Measurements from ENCODE around the gene C5orf15.

The C5orf15 gene

GRCh38 chr5:133934311-133934710, 34.1 kb downstream of the C5orf15 start:
- DNase-seq (ENCODE audit: low read depth) = no peak
- Histone ChIP-seq H3K9me3 (ENCODE audit: control insufficient read depth, low read length) (no peaks in the 10 kb centered on the region), H3K4me3 (ENCODE audit: low read length) (no peak overlapping the region), H3K27me3 (replicated peaks; ENCODE audit: control insufficient read depth, insufficient read depth, low read length) (peaks cover 22% of the 10 kb centered on the region), H3K9ac (ENCODE audit: low read length) (no peak overlapping the region), H3K4me1 (ENCODE audit: control insufficient read depth, insufficient read depth, low read length) (peaks cover 7% of the 10 kb centered on the region), H3K36me3 (ENCODE audit: control insufficient read depth, insufficient read depth, low read length, severe bottlenecking) (no peaks in the 10 kb centered on the region)

GRCh38 chr5:133933670-133934295, 34.6 kb downstream of the C5orf15 start:
- Histone ChIP-seq H3K9me3 (ENCODE audit: control insufficient read depth, low read length) (no peaks in the 10 kb centered on the region), H3K4me3 (ENCODE audit: low read length) (no peak overlapping the region), H3K36me3 (ENCODE audit: control insufficient read depth, insufficient read depth, low read length, severe bottlenecking) (no peaks in the 10 kb centered on the region), H3K9ac (ENCODE audit: low read length) (no peak overlapping the region), H3K4me1 (ENCODE audit: control insufficient read depth, insufficient read depth, low read length) (peaks cover 7% of the 10 kb centered on the region), H3K27me3 (replicated peaks; ENCODE audit: control insufficient read depth, insufficient read depth, low read length) (peaks cover 22% of the 10 kb centered on the region)
- DNase-seq (ENCODE audit: low read depth) = no peak

- no peak for DNase-seq (ENCODE audit: low read depth)
- Histone ChIP-seq H3K27me3 (replicated peaks; ENCODE audit: control insufficient read depth, insufficient read depth, low read length) (peaks cover 22% of the 10 kb centered on the region), H3K9me3 (ENCODE audit: control insufficient read depth, low read length) (no peaks in the 10 kb centered on the region), H3K4me3 (ENCODE audit: low read length) (no peak overlapping the region), H3K36me3 (ENCODE audit: control insufficient read depth, insufficient read depth, low read length, severe bottlenecking) (no peaks in the 10 kb centered on the region), H3K4me1 (ENCODE audit: control insufficient read depth, insufficient read depth, low read length) (peaks cover 7% of the 10 kb centered on the region), H3K9ac (ENCODE audit: low read length) (no peak overlapping the region)
Observed at GRCh38 chr5:133933169-133933509, 35.3 kb downstream of the C5orf15 start.

- H3K4me3 ChIP-seq (ENCODE audit: low read length) = no peak overlapping the region
- peaks cover 22% of the 10 kb centered on the region for H3K27me3 ChIP-seq (replicated peaks; ENCODE audit: control insufficient read depth, insufficient read depth, low read length)
- no peak for DNase-seq (ENCODE audit: low read depth)
- H3K9me3 ChIP-seq (ENCODE audit: control insufficient read depth, low read length) = no peaks in the 10 kb centered on the region
- no peak overlapping the region for H3K9ac ChIP-seq (ENCODE audit: low read length)
- H3K36me3 ChIP-seq (ENCODE audit: control insufficient read depth, insufficient read depth, low read length, severe bottlenecking) = no peaks in the 10 kb centered on the region
- H3K4me1 ChIP-seq (ENCODE audit: control insufficient read depth, insufficient read depth, low read length) = peaks cover 7% of the 10 kb centered on the region
Observed at GRCh38 chr5:133932441-133933168, 35.8 kb downstream of the C5orf15 start.

- no peak overlapping the region for H3K9ac ChIP-seq (ENCODE audit: low read length)
- peaks cover 29% of the 10 kb centered on the region for H3K27me3 ChIP-seq (replicated peaks; ENCODE audit: control insufficient read depth, insufficient read depth, low read length)
- H3K9me3 ChIP-seq (ENCODE audit: control insufficient read depth, low read length) = no peaks in the 10 kb centered on the region
- no peak for DNase-seq (ENCODE audit: low read depth)
- peaks cover 7% of the 10 kb centered on the region for H3K4me1 ChIP-seq (ENCODE audit: control insufficient read depth, insufficient read depth, low read length)
- H3K36me3 ChIP-seq (ENCODE audit: control insufficient read depth, insufficient read depth, low read length, severe bottlenecking) = no peaks in the 10 kb centered on the region
- H3K4me3 ChIP-seq (ENCODE audit: low read length) = no peak overlapping the region
Observed at GRCh38 chr5:133931546-133931945, 36.9 kb downstream of the C5orf15 start.

- Histone ChIP-seq H3K4me1 (ENCODE audit: control insufficient read depth, insufficient read depth, low read length) (peaks cover 7% of the 10 kb centered on the region), H3K27me3 (replicated peaks; ENCODE audit: control insufficient read depth, insufficient read depth, low read length) (peaks cover 34% of the 10 kb centered on the region), H3K9me3 (ENCODE audit: control insufficient read depth, low read length) (no peaks in the 10 kb centered on the region), H3K9ac (ENCODE audit: low read length) (no peak overlapping the region), H3K36me3 (ENCODE audit: control insufficient read depth, insufficient read depth, low read length, severe bottlenecking) (no peaks in the 10 kb centered on the region), H3K4me3 (ENCODE audit: low read length) (no peak overlapping the region)
- no peak for DNase-seq (ENCODE audit: low read depth)
Observed at GRCh38 chr5:133930813-133931090, 37.7 kb downstream of the C5orf15 start.

- Histone ChIP-seq H3K4me3 (ENCODE audit: low read length) (no peak overlapping the region), H3K27me3 (replicated peaks; ENCODE audit: control insufficient read depth, insufficient read depth, low read length) (peaks cover 33% of the 10 kb centered on the region), H3K4me1 (ENCODE audit: control insufficient read depth, insufficient read depth, low read length) (peaks cover 7% of the 10 kb centered on the region), H3K36me3 (ENCODE audit: control insufficient read depth, insufficient read depth, low read length, severe bottlenecking) (no peaks in the 10 kb centered on the region), H3K9ac (ENCODE audit: low read length) (no peak overlapping the region), H3K9me3 (ENCODE audit: control insufficient read depth, low read length) (no peaks in the 10 kb centered on the region)
- peak; percentile 11 for DNase-seq (ENCODE audit: low read depth)
Observed at GRCh38 chr5:133930061-133930812, 38.2 kb downstream of the C5orf15 start.

GRCh38 chr5:133928587-133929393, 39.6 kb downstream of the C5orf15 start:
- Histone ChIP-seq H3K9me3 (ENCODE audit: control insufficient read depth, low read length) (no peaks in the 10 kb centered on the region), H3K4me3 (ENCODE audit: low read length) (no peak overlapping the region), H3K27me3 (replicated peaks; ENCODE audit: control insufficient read depth, insufficient read depth, low read length) (peaks cover 38% of the 10 kb centered on the region), H3K9ac (ENCODE audit: low read length) (no peak overlapping the region), H3K36me3 (ENCODE audit: control insufficient read depth, insufficient read depth, low read length, severe bottlenecking) (no peaks in the 10 kb centered on the region), H3K4me1 (ENCODE audit: control insufficient read depth, insufficient read depth, low read length) (peaks cover 7% of the 10 kb centered on the region)
- DNase-seq (ENCODE audit: low read depth) = no peak

GRCh38 chr5:133927300-133928180, 40.9 kb downstream of the C5orf15 start:
- H3K36me3 ChIP-seq (ENCODE audit: control insufficient read depth, insufficient read depth, low read length, severe bottlenecking) = no peaks in the 10 kb centered on the region
- H3K27me3 ChIP-seq (replicated peaks; ENCODE audit: control insufficient read depth, insufficient read depth, low read length) = peaks cover 39% of the 10 kb centered on the region
- H3K4me3 ChIP-seq (ENCODE audit: low read length) = no peak overlapping the region
- DNase-seq (ENCODE audit: low read depth) = no peak
- H3K9me3 ChIP-seq (ENCODE audit: control insufficient read depth, low read length) = no peaks in the 10 kb centered on the region
- H3K4me1 ChIP-seq (ENCODE audit: control insufficient read depth, insufficient read depth, low read length) = peaks cover 7% of the 10 kb centered on the region
- H3K9ac ChIP-seq (ENCODE audit: low read length) = no peak overlapping the region

- Histone ChIP-seq H3K36me3 (ENCODE audit: control insufficient read depth, insufficient read depth, low read length, severe bottlenecking) (no peaks in the 10 kb centered on the region), H3K9me3 (ENCODE audit: control insufficient read depth, low read length) (no peaks in the 10 kb centered on the region), H3K27me3 (replicated peaks; ENCODE audit: control insufficient read depth, insufficient read depth, low read length) (peaks cover 41% of the 10 kb centered on the region), H3K4me3 (ENCODE audit: low read length) (no peak overlapping the region), H3K9ac (ENCODE audit: low read length) (no peak overlapping the region), H3K4me1 (ENCODE audit: control insufficient read depth, insufficient read depth, low read length) (peaks cover 7% of the 10 kb centered on the region)
- DNase-seq (ENCODE audit: low read depth) = no peak
Observed at GRCh38 chr5:133926489-133927299, 41.7 kb downstream of the C5orf15 start.
